Measurements from ENCODE around the gene CTDSP1.

CTDSP1 gene

GRCh38 chr2:218400930-218401881, 1.5 kb downstream of the CTDSP1 start:
- POLR2A ChIA-PET: no interaction called here
- CTCF ChIA-PET: interaction anchor here (0.7 to 1.1 kb wide), 5 partner anchors 9 to 130 kb away, joined by 3 to 4 read pairs (median 3); partner anchors contain the start of gene PNKD
- TF ChIP-seq CTCF (IDR thresholded peaks at IDR 0.05; ENCODE audit: control extremely low read depth, extremely low read depth, low read depth, missing control alignments): no peak
- DNase-seq (ENCODE audit: extremely low spot score): no peak

DNA sequence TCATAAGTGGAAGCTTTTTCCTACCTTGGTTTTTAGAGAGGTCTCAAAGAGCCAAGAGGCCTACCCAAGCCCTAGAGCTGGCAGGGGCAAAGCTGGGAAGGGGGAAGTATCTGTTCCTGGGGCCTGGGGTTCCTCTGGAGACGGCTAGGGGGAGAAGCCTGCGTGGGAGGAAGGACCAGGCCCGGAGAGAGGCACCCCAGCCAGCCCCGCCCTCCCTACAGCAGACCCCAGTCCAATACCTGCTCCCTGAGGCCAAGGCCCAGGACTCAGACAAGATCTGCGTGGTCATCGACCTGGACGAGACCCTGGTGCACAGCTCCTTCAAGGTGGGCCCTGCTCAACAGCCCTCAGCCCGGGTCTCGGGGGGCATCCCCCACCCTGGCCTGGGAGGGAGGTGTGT, 2.2 kb downstream of the CTDSP1 start:
- no peak for TF ChIP-seq CTCF (IDR thresholded peaks at IDR 0.05; ENCODE audit: control extremely low read depth, extremely low read depth, low read depth, missing control alignments)
- DNase-seq (ENCODE audit: extremely low spot score): no peak
- ChIA-PET POLR2A (no interaction called here), CTCF (interaction anchor here (0.7 to 1.1 kb wide), 4 partner anchors 10 to 131 kb away, joined by 3 to 4 read pairs (median 4); partner anchors contain the start of gene PNKD)

DNA sequence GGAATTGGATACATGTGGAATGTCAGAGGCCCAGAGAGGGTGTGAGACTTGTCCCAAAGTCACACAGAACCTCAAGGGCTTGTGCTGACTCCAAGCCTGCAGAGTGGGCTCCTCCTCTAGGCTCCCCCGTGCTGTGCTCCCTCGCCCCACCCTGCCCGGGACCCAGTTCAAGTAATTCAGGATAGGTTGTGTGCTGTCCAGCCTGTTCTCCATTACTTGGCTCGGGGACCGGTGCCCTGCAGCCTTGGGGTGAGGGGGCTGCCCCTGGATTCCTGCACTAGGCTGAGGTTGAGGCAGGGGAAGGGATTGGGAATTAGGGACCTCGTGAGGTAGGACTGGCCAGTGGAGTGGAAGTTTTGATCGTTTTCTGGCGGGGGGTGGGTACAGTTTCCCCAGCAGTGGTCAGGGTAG, 2.8 kb downstream of the CTDSP1 start:
- no peak for DNase-seq (ENCODE audit: extremely low spot score)
- ChIA-PET POLR2A (no interaction called here), CTCF (no interaction called here)
- no peak for TF ChIP-seq CTCF (IDR thresholded peaks at IDR 0.05; ENCODE audit: control extremely low read depth, extremely low read depth, low read depth, missing control alignments)

GRCh38 chr2:218402911-218403411, 3.3 kb downstream of the CTDSP1 start:
- ChIA-PET POLR2A (no interaction called here), CTCF (no interaction called here)
- no peak for DNase-seq (ENCODE audit: extremely low spot score)
- TF ChIP-seq CTCF (IDR thresholded peaks at IDR 0.05; ENCODE audit: control extremely low read depth, extremely low read depth, low read depth, missing control alignments): no peak

DNA sequence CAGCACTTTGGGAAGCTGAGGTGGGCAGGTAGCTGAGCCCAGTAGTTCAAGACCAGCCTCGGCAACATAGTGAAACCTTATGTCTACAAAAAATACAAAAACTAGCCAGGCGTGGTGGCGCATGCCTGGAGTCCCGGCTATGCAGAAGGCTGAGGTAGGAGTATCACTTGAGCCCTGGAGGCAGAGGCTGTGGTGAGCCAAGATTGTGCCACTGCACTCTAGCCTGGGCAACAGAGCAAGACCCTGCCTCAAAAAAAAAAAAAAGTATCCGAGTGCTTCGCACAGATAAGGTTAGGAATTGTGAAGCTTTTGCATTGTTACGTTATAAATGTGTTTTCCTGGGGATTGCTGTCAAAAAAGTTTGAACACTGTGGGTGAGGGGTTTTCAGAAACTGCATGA, 4.1 kb downstream of the CTDSP1 start:
- POLR2A ChIA-PET: no interaction called here
- no peak for TF ChIP-seq CTCF (IDR thresholded peaks at IDR 0.05; ENCODE audit: control extremely low read depth, extremely low read depth, low read depth, missing control alignments)
- CTCF ChIA-PET: interaction anchor here (1.5 to 1.7 kb wide), 2 partner anchors 11 to 444 kb away, joined by 5 to 8 read pairs; no protein-coding TSS in a partner anchor
- no peak for DNase-seq (ENCODE audit: extremely low spot score)

- CTCF ChIA-PET: interaction anchor here (1.1 to 1.7 kb wide), 6 partner anchors 8 to 443 kb away, joined by 3 to 8 read pairs (median 4); no protein-coding TSS in a partner anchor
- POLR2A ChIA-PET: interaction anchor here (0.9 kb wide), 1 partner anchor 9 kb away, joined by 3 read pairs; no protein-coding TSS in a partner anchor
- no peak for DNase-seq (ENCODE audit: extremely low spot score)
- no peak for TF ChIP-seq CTCF (IDR thresholded peaks at IDR 0.05; ENCODE audit: control extremely low read depth, extremely low read depth, low read depth, missing control alignments)
Measured at GRCh38 chr2:218404351-218405085, 4.8 kb downstream of the CTDSP1 start.

Measured in GM10248 (cell line).